Spleen (tissue), 11 donors: ENCODE data around the gene DNPEP. TPM values are rescaled to one million over a fixed set of nuclear protein-coding genes. Genes with fewer than 3 reads are reported as not detected.

Experiments
- DNase-seq: peaks from one replicate; pipeline ENCODE4 v3.0.0-alpha.2; 2020
- H3K27ac ChIP-seq, 8 donors: fragments of 200-600 bp; sonication (generic) in 7 of 8; 1 replicate in 4 of 8; 2 replicates in 4 of 8; pipeline versions ENCODE4 v1.5.0 to v1.8.0; 2016 to 2021; ENCODE audit warnings: inconsistent platforms in 4 of 8, mild to moderate bottlenecking in 4 of 8, moderate library complexity in 1 of 8
- H3K27me3 ChIP-seq, 7 donors: fragments of 200-600 bp; sonication (generic) in 6 of 7; replicated peaks in 1 of 7; 1 replicate in 4 of 7; 2 replicates in 3 of 7; pipeline versions ENCODE4 v1.5.0 to v1.8.0; 2016 to 2021; ENCODE audit warnings: inconsistent platforms in 3 of 7, mild to moderate bottlenecking in 1 of 7
- H3K36me3 ChIP-seq, 6 donors: fragments of 200-600 bp; sonication (generic) in 5 of 6; 1 replicate in 4 of 6; 2 replicates in 2 of 6; pipeline versions ENCODE4 v1.5.0 to v1.8.0; 2016 to 2021; ENCODE audit warnings: inconsistent platforms in 2 of 6
- H3K4me1 ChIP-seq, 6 donors: fragments of 200-600 bp; sonication (generic) in 5 of 6; 1 replicate in 3 of 6; 2 replicates in 3 of 6; pipeline versions ENCODE4 v1.5.0 to v1.8.0; 2016 to 2021; ENCODE audit warnings: inconsistent platforms in 3 of 6
- H3K4me3 ChIP-seq, 8 donors: fragments of 200-600 bp; sonication (generic) in 7 of 8; 1 replicate in 4 of 8; 2 replicates in 4 of 8; pipeline versions ENCODE4 v1.5.0 to v1.8.0; 2016 to 2021; ENCODE audit warnings: inconsistent platforms in 4 of 8, mild to moderate bottlenecking in 4 of 8, moderate library complexity in 2 of 8
- H3K9me3 ChIP-seq, 8 donors: fragments of 200-600 bp; sonication (generic) in 7 of 8; 1 replicate in 4 of 8; 2 replicates in 4 of 8; pipeline versions ENCODE4 v1.5.0 to v1.8.0; 2016 to 2021; ENCODE audit warnings: inconsistent platforms in 4 of 8
- CTCF ChIP-seq, 11 experiments: fragments of 200-600 bp in 7 of 11; fragments of 450-650 bp in 4 of 11; sonication (generic) in 4 of 11; IDR thresholded peaks in 8 of 11; conservative IDR thresholded peaks in 3 of 11; 1 replicate in 7 of 11; 2 replicates in 4 of 11; pipeline versions ENCODE4 v1.4.0 to v1.8.0; 2016 to 2021; ENCODE audit warnings: antibody characterized with exemption in 11 of 11, inconsistent platforms in 4 of 11, mild to moderate bottlenecking in 1 of 11
- POLR2A ChIP-seq, 3 donors: fragments of 450-650 bp; IDR thresholded peaks; one replicate each; pipeline ENCODE4 v1.5.1; 2017; ENCODE audit warnings: antibody characterized with exemption in 3 of 3, mild to moderate bottlenecking in 1 of 3
- POLR2AphosphoS5 ChIP-seq, 3 donors: sonication (generic); formaldehyde crosslinking; IDR thresholded peaks; one replicate each; pipeline ENCODE4 v1.5.1; 2017; ENCODE audit warnings: antibody characterized with exemption in 3 of 3
- WGBS, 5 donors: extraction: QIAGEN DNeasy Blood & Tissue Kit in 3 of 5; methylation state at CpG; one replicate each; pipeline versions ENCODE4 v1.1.5 to v1.1.7; 2013 to 2018; 5-methylcytosine and 5-hydroxymethylcytosine counted together
- intact Hi-C: fragments of 100-400 bp; cut with DNase I; formaldehyde crosslinking; loops from one replicate; pipeline ENCODE4 v1.15.0; 2023; ENCODE audit warnings: low total_unique reads
- polyA plus RNA-seq, 3 donors: library from polyadenylated mRNA; stranded (reverse); fragments of 200-250 nt; gene quantifications; one replicate each; pipeline ENCODE4 v1.2.1, GENCODE V29; 2013
- total RNA-seq, 7 donors: library from RNA; depleted of rRNA in 3 of 7; stranded (reverse); fragments of >200 nt in 3 of 7; fragmentation: NEBNext Ultra II Directional in 4 of 7; extraction: Animal tissue kit (Norgen Biotek cat#: 25700) in 4 of 7; gene quantifications; one replicate each; pipeline versions ENCODE4 v1.1.0 to v1.2.1, GENCODE V29; 2016 to 2021
- donor health status: healthy with polysubstance abuse.
- donor health status: DM: no; HTN: no; CAD: no; lungs with moderate emphysema.
- donor health status: DM: no; HTN: no; CAD: no.
- donor health status: Bipolar disorder and iron deficiency.
- donor health status: healthy.
- donor health status: DM: no; HTN: no; CAD: no.
- donor health status: DM: yes; HTN: yes; CAD: no.

DNPEP gene
- total and polyA plus RNA-seq, 10 donors, result 46.7 to 92.8 (median 62.8) TPM

GRCh38 chr2:219417374-219417773 is 29.7 kb upstream of the DNPEP start:
- H3K9me3 ChIP-seq, result peaks cover 0 to 13% (median 3%) of the 10 kb centered on the region in 8 donors
- DNase-seq, result no peak
- no peak overlapping the region for H3K27ac ChIP-seq
- no peak for TF ChIP-seq POLR2A (IDR thresholded peaks at IDR 0.05)
- no peak for TF ChIP-seq POLR2AphosphoS5 (IDR thresholded peaks at IDR 0.05)
- TF ChIP-seq CTCF (IDR thresholded peaks at IDR 0.05 in 8 of 11, conservative IDR thresholded peaks at IDR 0.05 in 3 of 11), result no peak
- H3K27me3 ChIP-seq, result peaks cover 9 to 76% (median 27%) of the 10 kb centered on the region in 7 donors
- intact Hi-C loops, result no loop called here
- H3K4me3 ChIP-seq, result no peak overlapping the region
- no peaks in the 10 kb centered on the region for H3K36me3 ChIP-seq
- 75 to 84% (median 78%) methylated on average over 9 of the region's 9 CpGs for WGBS, 5 donors
- H3K4me1 ChIP-seq, result peaks cover 0 to 14% (median 6%) of the 10 kb centered on the region in 6 donors

- H3K27me3 ChIP-seq, result peaks cover 9 to 80% (median 27%) of the 10 kb centered on the region in 7 donors
- intact Hi-C loops, result no loop called here
- WGBS, 5 donors, result 69 to 86% (median 85%) methylated on average over 4 of the region's 4 CpGs
These were observed 29.2 kb upstream of the DNPEP start for GRCh38 chr2:219416938-219417337.

GRCh38 chr2:219416235-219416602 is 28.5 kb upstream of the DNPEP start:
- intact Hi-C loops, result no loop called here
- H3K9me3 ChIP-seq, result peaks cover 0 to 19% (median 6%) of the 10 kb centered on the region in 8 donors
- H3K27me3 ChIP-seq, result peaks cover 9 to 80% (median 27%) of the 10 kb centered on the region in 7 donors
- no peak overlapping the region for H3K4me3 ChIP-seq
- DNase-seq, result no peak
- peaks cover 0 to 14% (median 6%) of the 10 kb centered on the region in 6 donors for H3K4me1 ChIP-seq
- no peak for TF ChIP-seq POLR2AphosphoS5 (IDR thresholded peaks at IDR 0.05)
- no peak for TF ChIP-seq POLR2A (IDR thresholded peaks at IDR 0.05)
- no peak for TF ChIP-seq CTCF (IDR thresholded peaks at IDR 0.05 in 8 of 11, conservative IDR thresholded peaks at IDR 0.05 in 3 of 11)
- no peak overlapping the region for H3K27ac ChIP-seq
- WGBS, 5 donors, result 31 to 44% (median 39%) methylated on average over 3 of the region's 3 CpGs
- no peaks in the 10 kb centered on the region for H3K36me3 ChIP-seq

More at GRCh38 chr2:219416938-219417337, 29.2 kb upstream of the DNPEP start:
- Histone ChIP-seq H3K9me3 (peaks cover 0 to 17% (median 5%) of the 10 kb centered on the region in 8 donors), H3K36me3 (no peaks in the 10 kb centered on the region), H3K27ac (no peak overlapping the region), H3K4me3 (no peak overlapping the region), H3K4me1 (peaks cover 0 to 14% (median 6%) of the 10 kb centered on the region in 6 donors)
- TF ChIP-seq CTCF (IDR thresholded peaks at IDR 0.05 in 8 of 11, conservative IDR thresholded peaks at IDR 0.05 in 3 of 11) (no peak), POLR2A (IDR thresholded peaks at IDR 0.05) (no peak), POLR2AphosphoS5 (IDR thresholded peaks at IDR 0.05) (no peak)
- no peak for DNase-seq

- intact Hi-C loops, result no loop called here
- H3K4me3 ChIP-seq, result no peak overlapping the region
- no peak for DNase-seq
- no peak overlapping the region for H3K27ac ChIP-seq
- WGBS, 5 donors, result 62 to 83% (median 67%) methylated on average over 4 to 5 of the region's 5 CpGs
- peaks cover 9 to 78% (median 27%) of the 10 kb centered on the region in 7 donors for H3K27me3 ChIP-seq
- H3K9me3 ChIP-seq, result peaks cover 0 to 19% (median 6%) of the 10 kb centered on the region in 8 donors
- no peak for TF ChIP-seq POLR2AphosphoS5 (IDR thresholded peaks at IDR 0.05)
- TF ChIP-seq CTCF (IDR thresholded peaks at IDR 0.05 in 8 of 11, conservative IDR thresholded peaks at IDR 0.05 in 3 of 11), result no peak
- TF ChIP-seq POLR2A (IDR thresholded peaks at IDR 0.05), result no peak
- no peaks in the 10 kb centered on the region for H3K36me3 ChIP-seq
- peaks cover 0 to 14% (median 6%) of the 10 kb centered on the region in 6 donors for H3K4me1 ChIP-seq
These were observed 28.0 kb upstream of the DNPEP start for GRCh38 chr2:219415580-219416234.
